ENCODE measurements around the gene ITPK1.

DNA sequence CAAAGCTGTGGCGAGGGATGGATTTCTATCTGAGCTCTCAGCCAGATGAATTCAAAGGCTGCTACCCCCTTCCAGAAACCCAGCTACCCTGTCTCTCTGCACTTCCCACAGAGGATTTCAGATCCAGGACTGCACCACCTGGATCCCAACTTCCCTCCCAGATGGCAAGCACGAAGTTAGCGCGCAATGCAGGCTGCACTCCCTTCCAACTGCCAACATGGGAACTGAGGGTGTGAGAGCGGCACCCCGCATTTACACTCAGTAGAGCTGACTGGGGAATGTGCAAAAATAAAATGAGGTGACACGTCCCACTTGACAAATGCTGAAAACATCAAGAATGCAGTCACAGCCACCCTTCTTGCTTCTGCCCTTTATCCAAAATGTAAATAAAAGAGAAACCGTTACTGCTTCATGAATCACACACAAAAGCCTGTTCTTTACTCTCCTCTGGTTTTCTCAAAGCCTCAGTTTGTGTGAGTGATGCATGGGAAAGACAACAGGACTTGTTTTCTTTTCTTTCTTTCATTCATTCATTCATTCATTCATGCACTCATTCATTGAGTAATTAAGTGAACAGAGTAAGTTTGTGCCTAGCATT, 85.7 kb downstream of the ITPK1 start:
- TF ChIP-seq POLR2A (IDR thresholded peaks at IDR 0.05) (no peak), EP300 (IDR thresholded peaks at IDR 0.05; ENCODE audit: low read depth) (no peak), POLR2AphosphoS5 (IDR thresholded peaks at IDR 0.05) (no peak)
- TF ChIP-seq, protein P1, sequence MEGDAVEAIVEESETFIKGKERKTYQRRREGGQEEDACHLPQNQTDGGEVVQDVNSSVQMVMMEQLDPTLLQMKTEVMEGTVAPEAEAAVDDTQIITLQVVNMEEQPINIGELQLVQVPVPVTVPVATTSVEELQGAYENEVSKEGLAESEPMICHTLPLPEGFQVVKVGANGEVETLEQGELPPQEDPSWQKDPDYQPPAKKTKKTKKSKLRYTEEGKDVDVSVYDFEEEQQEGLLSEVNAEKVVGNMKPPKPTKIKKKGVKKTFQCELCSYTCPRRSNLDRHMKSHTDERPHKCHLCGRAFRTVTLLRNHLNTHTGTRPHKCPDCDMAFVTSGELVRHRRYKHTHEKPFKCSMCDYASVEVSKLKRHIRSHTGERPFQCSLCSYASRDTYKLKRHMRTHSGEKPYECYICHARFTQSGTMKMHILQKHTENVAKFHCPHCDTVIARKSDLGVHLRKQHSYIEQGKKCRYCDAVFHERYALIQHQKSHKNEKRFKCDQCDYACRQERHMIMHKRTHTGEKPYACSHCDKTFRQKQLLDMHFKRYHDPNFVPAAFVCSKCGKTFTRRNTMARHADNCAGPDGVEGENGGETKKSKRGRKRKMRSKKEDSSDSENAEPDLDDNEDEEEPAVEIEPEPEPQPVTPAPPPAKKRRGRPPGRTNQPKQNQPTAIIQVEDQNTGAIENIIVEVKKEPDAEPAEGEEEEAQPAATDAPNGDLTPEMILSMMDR (IDR thresholded peaks at IDR 0.05) = no peak

All from transverse colon (tissue), 4 donors.